TTC549 (cell line): Measurements from ENCODE around the gene LRATD1.
"Not testable (repeated sequence)": the region's sequence is repeated elsewhere in the genome, so short reads cannot be mapped to it uniquely, and the experiment has no call there.

ENCODE experiments used
- FAIRE-seq: peaks from 2 replicates; lab custom pipeline; 2012; peaks lifted over from hg19 to GRCh38; lab: Jason Lieb, UNC

LRATD1 gene

GRCh38 chr2:14632133-14632936, at the start of gene LRATD1:
TSS of gene LRATD1 (plus strand) at chr2:14632717. CDS start at chr2:14633980, 1,263 bp downstream.
- FAIRE-seq = no peak

GRCh38 chr2:14583059-14583458, 49.5 kb upstream of the LRATD1 start:
- no peak for FAIRE-seq

GRCh38 chr2:14583802-14584201, 48.7 kb upstream of the LRATD1 start:
- FAIRE-seq = no peak

GRCh38 chr2:14587119-14587518, 45.4 kb upstream of the LRATD1 start:
- FAIRE-seq = no peak

- FAIRE-seq = no peak
These were observed 31.3 kb upstream of the LRATD1 start for GRCh38 chr2:14601156-14601770.

- no peak for FAIRE-seq
These were observed 30.2 kb upstream of the LRATD1 start for GRCh38 chr2:14602309-14602708.

GRCh38 chr2:14603676-14604075, 28.8 kb upstream of the LRATD1 start:
- no peak for FAIRE-seq

- FAIRE-seq = no peak
These were observed 24.3 kb upstream of the LRATD1 start for GRCh38 chr2:14608245-14608644.

GRCh38 chr2:14614017-14614416, 18.5 kb upstream of the LRATD1 start:
- FAIRE-seq = no peak

- no peak for FAIRE-seq
These were observed 17.4 kb upstream of the LRATD1 start for GRCh38 chr2:14615121-14615520.

- no peak for FAIRE-seq
These were observed 16.8 kb upstream of the LRATD1 start for GRCh38 chr2:14615760-14616159.

- FAIRE-seq = no peak
These were observed 16.2 kb upstream of the LRATD1 start for GRCh38 chr2:14616342-14616741.

- FAIRE-seq = no peak
These were observed 15.6 kb upstream of the LRATD1 start for GRCh38 chr2:14616950-14617349.

- no peak for FAIRE-seq
These were observed 13.1 kb upstream of the LRATD1 start for GRCh38 chr2:14619441-14619840.

- FAIRE-seq = no peak
These were observed 11.4 kb upstream of the LRATD1 start for GRCh38 chr2:14621114-14621513.

GRCh38 chr2:14621906-14622549, 10.5 kb upstream of the LRATD1 start:
- no peak for FAIRE-seq

- not testable (repeated sequence) for FAIRE-seq
These were observed 10.0 kb upstream of the LRATD1 start for GRCh38 chr2:14622550-14622939.

- FAIRE-seq = no peak
These were observed 9.3 kb upstream of the LRATD1 start for GRCh38 chr2:14623237-14623636.

- no peak for FAIRE-seq
These were observed 5.6 kb upstream of the LRATD1 start for GRCh38 chr2:14626873-14627272.

- FAIRE-seq = no peak
These were observed 3.6 kb upstream of the LRATD1 start for GRCh38 chr2:14628901-14629300.

- FAIRE-seq = no peak
These were observed 994 bp upstream of the LRATD1 start for GRCh38 chr2:14631406-14632040.

GRCh38 chr2:14633061-14633460, 544 bp downstream of the LRATD1 start:
- no peak for FAIRE-seq
